H4 (cell line): ENCODE measurements around the gene CAMKV. TPM values are rescaled to one million over a fixed set of nuclear protein-coding genes. Genes with fewer than 3 reads are reported as not detected.
A peak's percentile ranks its signal among the peaks of the same experiment; 100 is the strongest.
"Not testable (repeated sequence)": the region's sequence is repeated elsewhere in the genome, so short reads cannot be mapped to it uniquely, and the experiment has no call there.

Source experiments
- DNase-seq: peaks from one replicate; pipeline ENCODE4 v3.0.0-alpha.2; 2015; ENCODE audit warnings: low spot score
- total RNA-seq: library from RNA; depleted of rRNA; stranded (reverse); fragments of >200 nt; shearing (Covaris generic); gene quantifications from 2 replicates; pipeline ENCODE4 v1.2.3, GENCODE V29; 2014; rRNA removed

CAMKV gene
- total RNA-seq, 1 experiment from 2014 or later, result not detected

GRCh38 chr3:49855662-49856061 is 14.0 kb downstream of the CAMKV start:
- no peak for DNase-seq

GRCh38 chr3:49845694-49846093 is 24.0 kb downstream of the CAMKV start:
- DNase-seq, result no peak

- DNase-seq, result no peak
Observed at GRCh38 chr3:49844464-49845183, 25.1 kb downstream of the CAMKV start.

GRCh38 chr3:49842843-49843517 is 26.7 kb downstream of the CAMKV start:
- DNase-seq, result no peak

GRCh38 chr3:49841806-49842205 is 27.9 kb downstream of the CAMKV start:
- DNase-seq, result no peak

GRCh38 chr3:49841126-49841696 is 28.5 kb downstream of the CAMKV start:
- no peak for DNase-seq

- no peak for DNase-seq
Observed at GRCh38 chr3:49840388-49840787, 29.3 kb downstream of the CAMKV start.

- peak; percentile 35 for DNase-seq
Observed at GRCh38 chr3:49839193-49839809, 30.4 kb downstream of the CAMKV start.

- no peak for DNase-seq
Observed at GRCh38 chr3:49831341-49831740, 38.4 kb downstream of the CAMKV start.

- DNase-seq, result no peak
Observed at GRCh38 chr3:49826016-49826415, 43.7 kb downstream of the CAMKV start.

- DNase-seq, result not testable (repeated sequence)
Observed at GRCh38 chr3:49823131-49823530, 46.6 kb downstream of the CAMKV start.

- peak; percentile 63 for DNase-seq
Observed at GRCh38 chr3:49813497-49814174, 56.1 kb downstream of the CAMKV start, which contains the start of gene UBA7. Gene UBA7, minus strand, starts transcription at chr3:49813953. Its CDS starts 166 bp downstream, at chr3:49813787.

- no peak for DNase-seq
Observed at GRCh38 chr3:49812916-49813496, 56.7 kb downstream of the CAMKV start.

Other genes with a start within 250 kb of the CAMKV start
- gene APEH, start 195.6 kb downstream of the CAMKV start, total RNA-seq, result 78.3 and 86.6 TPM in 2 replicates
- 0.10 TPM in 1 of 2 replicates, not detected in the other for gene MST1, start 180.4 kb downstream of the CAMKV start, total RNA-seq
- 8.4 and 11.8 TPM in 2 replicates for gene RNF123, start 180.3 kb downstream of the CAMKV start, total RNA-seq
- gene AMIGO3, start 150.2 kb downstream of the CAMKV start, total RNA-seq, result not detected in 2 replicates
- 11.9 and 15.1 TPM in 2 replicates for gene GMPPB, start 146.0 kb downstream of the CAMKV start, total RNA-seq
- gene IP6K1, start 83.4 kb downstream of the CAMKV start, total RNA-seq, result 13.0 and 18.0 TPM in 2 replicates
- gene CDHR4, start 70.0 kb downstream of the CAMKV start, total RNA-seq, result not detected in 2 replicates
- gene INKA1, start 66.6 kb downstream of the CAMKV start, total RNA-seq, result 0.68 and 2.1 TPM in 2 replicates
- gene UBA7, start 56.0 kb downstream of the CAMKV start, total RNA-seq, result 10.4 and 13.2 TPM in 2 replicates
- gene TRAIP, start 13.3 kb downstream of the CAMKV start, total RNA-seq, result 4.4 and 5.7 TPM in 2 replicates
- gene MST1R, start 34.0 kb upstream of the CAMKV start, total RNA-seq, result 0.21 TPM in 1 of 2 replicates, not detected in the other
- 3.0 and 3.9 TPM in 2 replicates for gene MON1A, start 59.9 kb upstream of the CAMKV start, total RNA-seq
- gene RBM6, start 70.2 kb upstream of the CAMKV start, total RNA-seq, result 17.1 and 31.5 TPM in 2 replicates
- 35.2 and 81.4 TPM in 2 replicates for gene RBM5, start 219.0 kb upstream of the CAMKV start, total RNA-seq